Spleen (tissue), 11 donors: Measurements from ENCODE around the gene POLR3E. TPM values are rescaled to one million over a fixed set of nuclear protein-coding genes. Genes with fewer than 3 reads are reported as not detected.

ENCODE experiments used
- DNase-seq: peaks from one replicate; pipeline ENCODE4 v3.0.0-alpha.2; 2020
- H3K27ac ChIP-seq, 8 donors: fragments of 200-600 bp; sonication (generic) in 7 of 8; 1 replicate in 4 of 8; 2 replicates in 4 of 8; pipeline versions ENCODE4 v1.5.0 to v1.8.0; 2016 to 2021; ENCODE audit warnings: inconsistent platforms in 4 of 8, mild to moderate bottlenecking in 4 of 8, moderate library complexity in 1 of 8
- H3K27me3 ChIP-seq, 7 donors: fragments of 200-600 bp; sonication (generic) in 6 of 7; replicated peaks in 1 of 7; 1 replicate in 4 of 7; 2 replicates in 3 of 7; pipeline versions ENCODE4 v1.5.0 to v1.8.0; 2016 to 2021; ENCODE audit warnings: inconsistent platforms in 3 of 7, mild to moderate bottlenecking in 1 of 7
- H3K36me3 ChIP-seq, 6 donors: fragments of 200-600 bp; sonication (generic) in 5 of 6; 1 replicate in 4 of 6; 2 replicates in 2 of 6; pipeline versions ENCODE4 v1.5.0 to v1.8.0; 2016 to 2021; ENCODE audit warnings: inconsistent platforms in 2 of 6
- H3K4me1 ChIP-seq, 6 donors: fragments of 200-600 bp; sonication (generic) in 5 of 6; 1 replicate in 3 of 6; 2 replicates in 3 of 6; pipeline versions ENCODE4 v1.5.0 to v1.8.0; 2016 to 2021; ENCODE audit warnings: inconsistent platforms in 3 of 6
- H3K4me3 ChIP-seq, 8 donors: fragments of 200-600 bp; sonication (generic) in 7 of 8; 1 replicate in 4 of 8; 2 replicates in 4 of 8; pipeline versions ENCODE4 v1.5.0 to v1.8.0; 2016 to 2021; ENCODE audit warnings: inconsistent platforms in 4 of 8, mild to moderate bottlenecking in 4 of 8, moderate library complexity in 2 of 8
- H3K9me3 ChIP-seq, 8 donors: fragments of 200-600 bp; sonication (generic) in 7 of 8; 1 replicate in 4 of 8; 2 replicates in 4 of 8; pipeline versions ENCODE4 v1.5.0 to v1.8.0; 2016 to 2021; ENCODE audit warnings: inconsistent platforms in 4 of 8
- CTCF ChIP-seq, 11 experiments: fragments of 200-600 bp in 7 of 11; fragments of 450-650 bp in 4 of 11; sonication (generic) in 4 of 11; IDR thresholded peaks in 8 of 11; conservative IDR thresholded peaks in 3 of 11; 1 replicate in 7 of 11; 2 replicates in 4 of 11; pipeline versions ENCODE4 v1.4.0 to v1.8.0; 2016 to 2021; ENCODE audit warnings: antibody characterized with exemption in 11 of 11, inconsistent platforms in 4 of 11, mild to moderate bottlenecking in 1 of 11
- POLR2A ChIP-seq, 3 donors: fragments of 450-650 bp; IDR thresholded peaks; one replicate each; pipeline ENCODE4 v1.5.1; 2017; ENCODE audit warnings: antibody characterized with exemption in 3 of 3, mild to moderate bottlenecking in 1 of 3
- POLR2AphosphoS5 ChIP-seq, 3 donors: sonication (generic); formaldehyde crosslinking; IDR thresholded peaks; one replicate each; pipeline ENCODE4 v1.5.1; 2017; ENCODE audit warnings: antibody characterized with exemption in 3 of 3
- WGBS, 5 donors: extraction: QIAGEN DNeasy Blood & Tissue Kit in 3 of 5; methylation state at CpG; one replicate each; pipeline versions ENCODE4 v1.1.5 to v1.1.7; 2013 to 2018; 5-methylcytosine and 5-hydroxymethylcytosine counted together
- intact Hi-C: fragments of 100-400 bp; cut with DNase I; formaldehyde crosslinking; loops from one replicate; pipeline ENCODE4 v1.15.0; 2023; ENCODE audit warnings: low total_unique reads
- polyA plus RNA-seq, 3 donors: library from polyadenylated mRNA; stranded (reverse); fragments of 200-250 nt; gene quantifications; one replicate each; pipeline ENCODE4 v1.2.1, GENCODE V29; 2013
- total RNA-seq, 7 donors: library from RNA; depleted of rRNA in 3 of 7; stranded (reverse); fragments of >200 nt in 3 of 7; fragmentation: NEBNext Ultra II Directional in 4 of 7; extraction: Animal tissue kit (Norgen Biotek cat#: 25700) in 4 of 7; gene quantifications; one replicate each; pipeline versions ENCODE4 v1.1.0 to v1.2.1, GENCODE V29; 2016 to 2021
- donor health status: healthy with polysubstance abuse.
- donor health status: DM: no; HTN: no; CAD: no; lungs with moderate emphysema.
- donor health status: DM: no; HTN: no; CAD: no.
- donor health status: Bipolar disorder and iron deficiency.
- donor health status: healthy.
- donor health status: DM: no; HTN: no; CAD: no.
- donor health status: DM: yes; HTN: yes; CAD: no.

Gene POLR3E
- total and polyA plus RNA-seq, 10 donors: 17.3 to 58.0 (median 44.7) TPM

GRCh38 chr16:22313876-22314470 is 16.8 kb downstream of the POLR3E start:
- DNase-seq: peak; percentile 54
- TF ChIP-seq POLR2A (IDR thresholded peaks at IDR 0.05): no peak
- 93 to 98% (median 97%) methylated on average over 10 of the region's 10 CpGs for WGBS, 5 donors

GRCh38 chr16:22314661-22315626 is 17.7 kb downstream of the POLR3E start:
- 78 to 96% (median 92%) methylated on average over 32 to 37 of the region's 37 CpGs for WGBS, 5 donors
- TF ChIP-seq POLR2A (IDR thresholded peaks at IDR 0.05) (no peak), POLR2AphosphoS5 (IDR thresholded peaks at IDR 0.05) (peak in 1 of 3 donors; percentile 27)
- Histone ChIP-seq H3K4me1 (no peaks in the 10 kb centered on the region), H3K27ac (no peak overlapping the region), H3K4me3 (no peak overlapping the region), H3K36me3 (peaks cover 0 to 100% (median 88%) of the 10 kb centered on the region in 6 donors), H3K9me3 (no peaks in the 10 kb centered on the region), H3K27me3 (no peaks in the 10 kb centered on the region)
- intact Hi-C loops: no loop called here
- DNase-seq: peak; percentile 21

More at GRCh38 chr16:22313876-22314470, 16.8 kb downstream of the POLR3E start:
- Histone ChIP-seq H3K4me3 (no peak overlapping the region), H3K4me1 (no peaks in the 10 kb centered on the region), H3K36me3 (peaks cover 0 to 100% (median 88%) of the 10 kb centered on the region in 6 donors), H3K27ac (no peak overlapping the region), H3K27me3 (no peaks in the 10 kb centered on the region), H3K9me3 (no peaks in the 10 kb centered on the region)
- intact Hi-C loops: no loop called here

- H3K4me1 ChIP-seq: peaks cover 0 to 4% (median 0%) of the 10 kb centered on the region in 6 donors
- H3K27ac ChIP-seq: no peak overlapping the region
- H3K4me3 ChIP-seq: no peak overlapping the region
- no peak for DNase-seq
- H3K36me3 ChIP-seq: peaks cover 0 to 100% (median 86%) of the 10 kb centered on the region in 6 donors
- TF ChIP-seq CTCF (IDR thresholded peaks at IDR 0.05 in 8 of 11, conservative IDR thresholded peaks at IDR 0.05 in 3 of 11) (no peak), POLR2AphosphoS5 (IDR thresholded peaks at IDR 0.05) (no peak), POLR2A (IDR thresholded peaks at IDR 0.05) (no peak)
- intact Hi-C loops: no loop called here
- no peaks in the 10 kb centered on the region for H3K9me3 ChIP-seq
- H3K27me3 ChIP-seq: no peaks in the 10 kb centered on the region
- WGBS, 5 donors: 83 to 100% (median 97%) methylated on average over 1 of the region's 1 CpG
Measured at GRCh38 chr16:22315979-22316378, 18.8 kb downstream of the POLR3E start.

GRCh38 chr16:22316411-22316811 is 19.2 kb downstream of the POLR3E start:
- H3K27ac ChIP-seq: no peak overlapping the region
- 80 to 97% (median 89%) methylated on average over 1 to 9 of the region's 9 CpGs for WGBS, 5 donors
- H3K4me3 ChIP-seq: no peak overlapping the region
- no peak for TF ChIP-seq CTCF (IDR thresholded peaks at IDR 0.05 in 8 of 11, conservative IDR thresholded peaks at IDR 0.05 in 3 of 11)
- TF ChIP-seq POLR2AphosphoS5 (IDR thresholded peaks at IDR 0.05): no peak
- no peak for TF ChIP-seq POLR2A (IDR thresholded peaks at IDR 0.05)
- peaks cover 0 to 8% (median 3%) of the 10 kb centered on the region in 6 donors for H3K4me1 ChIP-seq
- no peak for DNase-seq
- intact Hi-C loops: no loop called here
- no peaks in the 10 kb centered on the region for H3K27me3 ChIP-seq
- H3K36me3 ChIP-seq: peaks cover 0 to 100% (median 85%) of the 10 kb centered on the region in 6 donors
- no peaks in the 10 kb centered on the region for H3K9me3 ChIP-seq
